ENCODE results near the gene MOSPD3.

- no peak for TF ChIP-seq ZNF274 (IDR thresholded peaks at IDR 0.05; ENCODE audit: low read depth, low read length)
- no peak for TF ChIP-seq YY1 (IDR thresholded peaks at IDR 0.05; ENCODE audit: insufficient read depth, insufficient read length)
- no peak for TF ChIP-seq SUZ12 (IDR thresholded peaks at IDR 0.05; ENCODE audit: extremely low read depth, insufficient read depth, insufficient read length)
Measured at GRCh38 chr7:100567751-100568175, 44.6 kb upstream of the MOSPD3 start.
